ENCODE results near the gene CHRDL2. TPM values are rescaled to one million over a fixed set of nuclear protein-coding genes. Genes with fewer than 3 reads are reported as not detected.

The CHRDL2 gene
- total and polyA plus RNA-seq, 2 of the 13 experiments (the other 11 are each of a cell fraction or from before 2014, with no cell fraction given), result 0.04 TPM; not detected in 1

- TF ChIP-seq CSRNP1 (CRISPR knock-in tag; IDR thresholded peaks at IDR 0.05) (no peak), CBFB (CRISPR knock-in tag; IDR thresholded peaks at IDR 0.05) (no peak), ZNF709 (CRISPR knock-in tag; IDR thresholded peaks at IDR 0.05) (no peak), SMAD9 (CRISPR knock-in tag; IDR thresholded peaks at IDR 0.05) (no peak), DMTF1 (CRISPR knock-in tag; IDR thresholded peaks at IDR 0.05) (no peak), ZBTB33 (CRISPR knock-in tag; IDR thresholded peaks at IDR 0.05) (no peak), ZNF549 (CRISPR knock-in tag; IDR thresholded peaks at IDR 0.05) (no peak), ZNF800 (CRISPR knock-in tag; IDR thresholded peaks at IDR 0.05) (no peak), HOXA7 (CRISPR knock-in tag; IDR thresholded peaks at IDR 0.05) (no peak), ATF4 (CRISPR knock-in tag; IDR thresholded peaks at IDR 0.05) (no peak), TBX3 (IDR thresholded peaks at IDR 0.05; ENCODE audit: borderline replicate concordance) (no peak), MED1 (CRISPR knock-in tag; IDR thresholded peaks at IDR 0.05) (no peak), ZBTB7B (CRISPR knock-in tag; IDR thresholded peaks at IDR 0.05) (0 out of 2 replicates have a peak, but pooled peaks have one; percentile 41), PCBP2 (optimal IDR thresholded peaks at IDR 0.05; ENCODE audit: low read depth, low read length, poor library complexity, severe bottlenecking) (no peak), POGZ (CRISPR knock-in tag; IDR thresholded peaks at IDR 0.05) (0 out of 2 replicates have a peak, but pooled peaks have one; percentile 18), ZNF782 (CRISPR knock-in tag; IDR thresholded peaks at IDR 0.05; ENCODE audit: borderline replicate concordance) (0 out of 2 replicates have a peak, but pooled peaks have one; percentile 39), ZBTB39 (CRISPR knock-in tag; IDR thresholded peaks at IDR 0.05) (no peak), KDM6A (CRISPR knock-in tag; IDR thresholded peaks at IDR 0.05; ENCODE audit: low read depth) (peak; percentile 62; the same call in 1 of the 2 replicates), ZNF354B (CRISPR knock-in tag; IDR thresholded peaks at IDR 0.05) (no peak)
Measured at GRCh38 chr11:74662487-74663103, 68.6 kb downstream of the CHRDL2 start (continued).
